Duodenal mucosa (tissue), 2 donors: ENCODE measurements around the gene NCKAP1.

Experiments used
- H3K27ac ChIP-seq: one replicate; pipeline ENCODE4 v1.7.0; 2013; ENCODE audit warnings: low read depth, low read length
- H3K27me3 ChIP-seq, 2 donors: one replicate each; pipeline ENCODE4 v1.7.0; 2013; ENCODE audit warnings: low read length in 2 of 2, control low read depth in 1 of 2; ENCODE audit not compliant: insufficient read depth in 2 of 2, control insufficient read depth in 1 of 2
- H3K36me3 ChIP-seq, 2 donors: one replicate each; pipeline ENCODE4 v1.7.0; 2013; ENCODE audit warnings: low read length in 2 of 2, control low read depth in 1 of 2; ENCODE audit not compliant: insufficient read depth in 2 of 2, control insufficient read depth in 1 of 2
- H3K4me1 ChIP-seq, 2 donors: one replicate each; pipeline ENCODE4 v1.7.0; 2013; ENCODE audit warnings: low read length in 2 of 2, control low read depth in 1 of 2; ENCODE audit not compliant: insufficient read depth in 2 of 2, control insufficient read depth in 1 of 2
- H3K4me3 ChIP-seq, 2 donors: one replicate each; pipeline ENCODE4 v1.7.0; 2013; ENCODE audit warnings: low read length in 2 of 2, low read depth in 1 of 2
- H3K9ac ChIP-seq, 2 donors: one replicate each; pipeline ENCODE4 v1.7.0; 2013; ENCODE audit warnings: low read length in 2 of 2, low read depth in 1 of 2
- H3K9me3 ChIP-seq, 2 donors: one replicate each; pipeline ENCODE4 v1.7.0; 2013; ENCODE audit warnings: low read length in 2 of 2, control low read depth in 1 of 2; ENCODE audit not compliant: control insufficient read depth in 1 of 2

NCKAP1 gene

DNA sequence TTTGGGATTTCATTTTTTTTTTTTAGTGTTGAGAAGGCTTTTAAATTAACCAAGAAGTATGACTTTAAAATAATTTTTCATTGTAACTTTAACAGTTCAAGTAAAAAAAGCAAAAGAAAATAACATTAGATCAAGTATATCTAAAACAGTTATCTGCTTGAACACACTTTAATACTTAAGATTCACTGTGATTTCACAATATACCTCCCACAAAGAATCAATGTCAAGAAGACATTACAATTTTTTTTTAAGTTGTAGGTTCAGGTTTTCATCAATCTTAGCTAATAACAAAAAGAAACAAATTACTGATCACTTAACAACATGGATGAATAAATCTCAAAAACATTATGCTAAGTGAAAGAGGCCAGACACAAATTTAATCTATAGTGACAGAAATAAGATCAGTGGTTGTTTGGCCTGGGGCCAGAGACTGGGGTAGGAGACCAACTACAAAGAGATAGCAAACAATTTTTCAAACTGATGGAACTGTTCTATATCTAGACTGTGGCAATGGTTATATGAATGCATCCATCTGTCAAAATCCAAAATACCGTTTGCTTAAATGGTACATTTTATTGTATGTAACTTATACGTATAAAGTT lies 97.0 kb downstream of the NCKAP1 start:
- no peak overlapping the region for H3K4me3 ChIP-seq
- H3K4me1 ChIP-seq, result no peaks in the 10 kb centered on the region
- H3K27ac ChIP-seq, result no peak overlapping the region
- H3K36me3 ChIP-seq, result peaks cover 11 to 13% of the 10 kb centered on the region in 2 donors
- no peaks in the 10 kb centered on the region for H3K27me3 ChIP-seq
- H3K9ac ChIP-seq, result no peak overlapping the region
- H3K9me3 ChIP-seq, result no peaks in the 10 kb centered on the region

- H3K9me3 ChIP-seq, result no peaks in the 10 kb centered on the region
- no peak overlapping the region for H3K9ac ChIP-seq
- no peak overlapping the region for H3K27ac ChIP-seq
- no peaks in the 10 kb centered on the region for H3K4me1 ChIP-seq
- H3K4me3 ChIP-seq, result no peak overlapping the region
- no peaks in the 10 kb centered on the region for H3K27me3 ChIP-seq
- peaks cover 16 to 21% of the 10 kb centered on the region in 2 donors for H3K36me3 ChIP-seq
Measured at GRCh38 chr2:182937870-182938269, 100.4 kb downstream of the NCKAP1 start.

- H3K36me3 ChIP-seq, result peaks cover 13 to 26% of the 10 kb centered on the region in 2 donors
- no peak overlapping the region for H3K27ac ChIP-seq
- no peaks in the 10 kb centered on the region for H3K4me1 ChIP-seq
Measured at GRCh38 chr2:182933629-182934028, 104.6 kb downstream of the NCKAP1 start.

GRCh38 chr2:182929972-182930371 lies 108.3 kb downstream of the NCKAP1 start:
- H3K9ac ChIP-seq, result no peak overlapping the region
- H3K27me3 ChIP-seq, result no peaks in the 10 kb centered on the region
- H3K27ac ChIP-seq, result no peak overlapping the region
- H3K4me1 ChIP-seq, result no peaks in the 10 kb centered on the region
- H3K36me3 ChIP-seq, result peaks cover 11 to 41% of the 10 kb centered on the region in 2 donors
- no peak overlapping the region for H3K4me3 ChIP-seq
- H3K9me3 ChIP-seq, result no peaks in the 10 kb centered on the region

More at GRCh38 chr2:182933629-182934028, 104.6 kb downstream of the NCKAP1 start:
- H3K9me3 ChIP-seq, result no peaks in the 10 kb centered on the region
- no peak overlapping the region for H3K9ac ChIP-seq
- H3K27me3 ChIP-seq, result no peaks in the 10 kb centered on the region
- no peak overlapping the region for H3K4me3 ChIP-seq

DNA sequence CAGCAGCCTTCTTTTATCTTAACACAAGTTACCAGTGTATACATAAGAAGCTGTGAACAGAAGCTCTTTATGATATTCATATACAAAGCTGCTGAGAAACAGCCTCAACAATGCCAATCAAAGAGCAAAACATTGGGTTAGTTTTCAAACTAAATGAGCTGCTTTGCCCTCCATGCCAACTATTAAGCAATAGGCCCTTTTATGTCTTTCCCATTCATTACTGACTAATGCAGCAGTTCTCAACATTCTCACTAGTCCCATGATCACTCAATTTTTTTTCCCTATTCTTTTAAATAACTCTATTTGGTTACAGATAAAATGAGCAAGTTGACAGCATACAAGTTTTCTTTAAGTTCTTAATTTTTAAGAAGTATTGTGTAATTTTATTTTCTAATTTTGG lies 114.0 kb downstream of the NCKAP1 start:
- H3K4me3 ChIP-seq, result no peak overlapping the region
- H3K36me3 ChIP-seq, result peaks cover 10 to 26% of the 10 kb centered on the region in 2 donors
- no peak overlapping the region for H3K9ac ChIP-seq
- no peaks in the 10 kb centered on the region for H3K27me3 ChIP-seq
- no peaks in the 10 kb centered on the region for H3K9me3 ChIP-seq
- H3K27ac ChIP-seq, result no peak overlapping the region
- no peaks in the 10 kb centered on the region for H3K4me1 ChIP-seq

GRCh38 chr2:182921234-182921633 lies 117.0 kb downstream of the NCKAP1 start:
- Histone ChIP-seq H3K9me3 (no peaks in the 10 kb centered on the region), H3K36me3 (peaks cover 6 to 11% of the 10 kb centered on the region in 2 donors), H3K27ac (no peak overlapping the region), H3K4me1 (no peaks in the 10 kb centered on the region), H3K4me3 (no peak overlapping the region), H3K27me3 (no peaks in the 10 kb centered on the region), H3K9ac (no peak overlapping the region)

- no peak overlapping the region for H3K9ac ChIP-seq
- H3K4me3 ChIP-seq, result no peak overlapping the region
- no peaks in the 10 kb centered on the region for H3K27me3 ChIP-seq
- H3K4me1 ChIP-seq, result no peaks in the 10 kb centered on the region
- H3K9me3 ChIP-seq, result no peaks in the 10 kb centered on the region
- peaks cover 6 to 10% of the 10 kb centered on the region in 2 donors for H3K36me3 ChIP-seq
- H3K27ac ChIP-seq, result no peak overlapping the region
Measured at GRCh38 chr2:182920631-182921056, 117.6 kb downstream of the NCKAP1 start.

GRCh38 chr2:182920089-182920488 lies 118.2 kb downstream of the NCKAP1 start:
- no peaks in the 10 kb centered on the region for H3K27me3 ChIP-seq
- no peaks in the 10 kb centered on the region for H3K4me1 ChIP-seq
- H3K9me3 ChIP-seq, result no peaks in the 10 kb centered on the region
- no peak overlapping the region for H3K4me3 ChIP-seq
- H3K36me3 ChIP-seq, result peaks cover 10% of the 10 kb centered on the region in 2 donors
- no peak overlapping the region for H3K27ac ChIP-seq
- H3K9ac ChIP-seq, result no peak overlapping the region

GRCh38 chr2:182918961-182919652 lies 119.2 kb downstream of the NCKAP1 start:
- no peak overlapping the region for H3K27ac ChIP-seq
- H3K4me1 ChIP-seq, result no peaks in the 10 kb centered on the region

GRCh38 chr2:182917924-182918323 lies 120.3 kb downstream of the NCKAP1 start:
- H3K27me3 ChIP-seq, result no peaks in the 10 kb centered on the region
- no peak overlapping the region for H3K9ac ChIP-seq
- no peaks in the 10 kb centered on the region for H3K9me3 ChIP-seq
- H3K4me3 ChIP-seq, result no peak overlapping the region
- H3K4me1 ChIP-seq, result no peaks in the 10 kb centered on the region
- no peak overlapping the region for H3K27ac ChIP-seq
- H3K36me3 ChIP-seq, result peaks cover 10 to 14% of the 10 kb centered on the region in 2 donors

More at GRCh38 chr2:182918961-182919652, 119.2 kb downstream of the NCKAP1 start:
- H3K27me3 ChIP-seq, result no peaks in the 10 kb centered on the region
- no peak overlapping the region for H3K4me3 ChIP-seq
- H3K9ac ChIP-seq, result no peak overlapping the region
- H3K9me3 ChIP-seq, result no peaks in the 10 kb centered on the region
- H3K36me3 ChIP-seq, result peaks cover 10% of the 10 kb centered on the region in 2 donors
